Activated CD4-positive, CD25-positive, alpha-beta regulatory T cell (primary cell): ENCODE results near the gene ECI1.
"Not testable (repeated sequence)": the region's sequence is repeated elsewhere in the genome, so short reads cannot be mapped to it uniquely, and the experiment has no call there.

Experiments
- DNase-seq, 4 experiments: peaks; one replicate each; lab custom pipeline; 2025; lab: John Stamatoyannopoulos, UW

Gene ECI1

GRCh38 chr16:2280461-2280860 is 29.1 kb upstream of the ECI1 start:
- DNase-seq = no peak

GRCh38 chr16:2278956-2279800 is 27.8 kb upstream of the ECI1 start:
- no peak for DNase-seq

GRCh38 chr16:2278272-2278608 is 26.9 kb upstream of the ECI1 start:
- DNase-seq = no peak

GRCh38 chr16:2277466-2278271 is 26.3 kb upstream of the ECI1 start:
- no peak for DNase-seq

GRCh38 chr16:2276368-2277195 is 25.2 kb upstream of the ECI1 start:
- DNase-seq = no peak

GRCh38 chr16:2275476-2276367 is 24.3 kb upstream of the ECI1 start:
- no peak for DNase-seq

- DNase-seq = no peak
Observed at GRCh38 chr16:2273931-2274330, 22.5 kb upstream of the ECI1 start.

GRCh38 chr16:2273484-2273883 is 22.1 kb upstream of the ECI1 start:
- no peak for DNase-seq

GRCh38 chr16:2271848-2272461 is 20.6 kb upstream of the ECI1 start:
- no peak for DNase-seq

GRCh38 chr16:2270588-2271470 is 19.4 kb upstream of the ECI1 start:
- no peak for DNase-seq

GRCh38 chr16:2270070-2270462 is 18.7 kb upstream of the ECI1 start:
- no peak for DNase-seq

GRCh38 chr16:2267913-2268666 is 16.7 kb upstream of the ECI1 start, which contains the start of gene RNPS1:
TSS of gene RNPS1 (minus strand) at chr16:2268126. CDS start at chr16:2264643, 3,483 bp downstream.
- DNase-seq = peak; percentile 91 to 94 (median 92)

GRCh38 chr16:2267505-2267912 is 16.1 kb upstream of the ECI1 start:
- peak in 1 of 4 experiments; percentile 61 for DNase-seq

- not testable (repeated sequence) for DNase-seq
Observed at GRCh38 chr16:2266887-2267286, 15.5 kb upstream of the ECI1 start.

- not testable (repeated sequence) for DNase-seq
Observed at GRCh38 chr16:2263026-2263425, 11.6 kb upstream of the ECI1 start.

- no peak for DNase-seq
Observed at GRCh38 chr16:2260250-2260649, 8.9 kb upstream of the ECI1 start.

GRCh38 chr16:2258530-2258929 is 7.1 kb upstream of the ECI1 start:
- not testable (repeated sequence) for DNase-seq

- DNase-seq = no peak
Observed at GRCh38 chr16:2257726-2258125, 6.3 kb upstream of the ECI1 start.
